Nephron progenitor cell (in vitro differentiated cells): Measurements from ENCODE around the gene PLEKHH3.
"Not testable (repeated sequence)": the region's sequence is repeated elsewhere in the genome, so short reads cannot be mapped to it uniquely, and the experiment has no call there.

Source experiments
- DNase-seq: peaks from one replicate; pipeline ENCODE4 v3.0.0; 2021
- H3K27ac Mint-ChIP-seq: 2 replicates; pipeline ENCODE4 v1.8.0; 2021; ENCODE audit warnings: mild to moderate bottlenecking, moderate library complexity, mixed read lengths
- H3K27me3 Mint-ChIP-seq: 2 replicates; pipeline ENCODE4 v1.8.0; 2021; ENCODE audit warnings: mild to moderate bottlenecking, low read depth, mixed read lengths; ENCODE audit not compliant: poor library complexity
- H3K36me3 Mint-ChIP-seq: 2 replicates; pipeline ENCODE4 v1.8.0; 2021; ENCODE audit warnings: low read depth, mixed read lengths
- H3K4me1 Mint-ChIP-seq: 2 replicates; pipeline ENCODE4 v1.8.0; 2021; ENCODE audit warnings: mixed read lengths
- H3K4me3 Mint-ChIP-seq: 2 replicates; pipeline ENCODE4 v1.8.0; 2021; ENCODE audit warnings: mild to moderate bottlenecking, moderate library complexity, mixed read lengths
- H3K9me3 Mint-ChIP-seq: 2 replicates; pipeline ENCODE4 v1.8.0; 2021; ENCODE audit warnings: mild to moderate bottlenecking, moderate library complexity, mixed read lengths
- CTCF ChIP-seq: fragments of 200-600 bp; sonication (generic); IDR thresholded peaks from 2 replicates; pipeline ENCODE4 v1.5.0; 2021; ENCODE audit warnings: antibody characterized with exemption

Gene PLEKHH3

GRCh38 chr17:42670789-42671657 is 5.8 kb downstream of the PLEKHH3 start:
- H3K27me3 Mint-ChIP-seq, result peaks cover 41% of the 10 kb centered on the region
- DNase-seq, result no peak
- peaks cover 57% of the 10 kb centered on the region for H3K4me1 Mint-ChIP-seq
- H3K9me3 Mint-ChIP-seq, result no peaks in the 10 kb centered on the region
- peaks cover 41% of the 10 kb centered on the region for H3K36me3 Mint-ChIP-seq
- peak overlapping the region; percentile 34 for H3K4me3 Mint-ChIP-seq
- TF ChIP-seq CTCF, result no peak
- H3K27ac Mint-ChIP-seq, result no peak overlapping the region

- no peak for TF ChIP-seq CTCF
- no peak overlapping the region for H3K27ac Mint-ChIP-seq
- no peaks in the 10 kb centered on the region for H3K9me3 Mint-ChIP-seq
- H3K27me3 Mint-ChIP-seq, result peaks cover 41% of the 10 kb centered on the region
- H3K4me1 Mint-ChIP-seq, result peaks cover 57% of the 10 kb centered on the region
- DNase-seq, result peak; percentile 74
- H3K36me3 Mint-ChIP-seq, result peaks cover 49% of the 10 kb centered on the region
- peak overlapping the region; percentile 69 for H3K4me3 Mint-ChIP-seq
Observed at GRCh38 chr17:42669977-42670788, 6.6 kb downstream of the PLEKHH3 start.

- peaks cover 50% of the 10 kb centered on the region for H3K36me3 Mint-ChIP-seq
- H3K27me3 Mint-ChIP-seq, result peaks cover 36% of the 10 kb centered on the region
- H3K9me3 Mint-ChIP-seq, result no peaks in the 10 kb centered on the region
- no peak overlapping the region for H3K27ac Mint-ChIP-seq
- no peak overlapping the region for H3K4me3 Mint-ChIP-seq
- no peak for DNase-seq
- no peak for TF ChIP-seq CTCF
- peaks cover 52% of the 10 kb centered on the region for H3K4me1 Mint-ChIP-seq
Observed at GRCh38 chr17:42669705-42669976, 7.2 kb downstream of the PLEKHH3 start.

- Mint-ChIP-seq H3K4me1 (peaks cover 45% of the 10 kb centered on the region), H3K27me3 (peaks cover 20% of the 10 kb centered on the region), H3K4me3 (no peak overlapping the region), H3K27ac (no peak overlapping the region), H3K9me3 (no peaks in the 10 kb centered on the region), H3K36me3 (peaks cover 61% of the 10 kb centered on the region)
- no peak for TF ChIP-seq CTCF
- DNase-seq, result no peak
Observed at GRCh38 chr17:42667088-42667951, 9.5 kb downstream of the PLEKHH3 start.

GRCh38 chr17:42666126-42666525 is 10.7 kb downstream of the PLEKHH3 start:
- H3K36me3 Mint-ChIP-seq, result peaks cover 60% of the 10 kb centered on the region

GRCh38 chr17:42665581-42666001 is 11.2 kb downstream of the PLEKHH3 start:
- no peak for DNase-seq
- Mint-ChIP-seq H3K27me3 (peaks cover 8% of the 10 kb centered on the region), H3K36me3 (peaks cover 56% of the 10 kb centered on the region)

More at GRCh38 chr17:42666126-42666525, 10.7 kb downstream of the PLEKHH3 start:
- not testable (repeated sequence) for DNase-seq, H3K4me3 Mint-ChIP-seq, H3K9me3 Mint-ChIP-seq, H3K27ac Mint-ChIP-seq
- Mint-ChIP-seq H3K4me1 (peaks cover 38% of the 10 kb centered on the region), H3K27me3 (peaks cover 12% of the 10 kb centered on the region)

More at GRCh38 chr17:42665581-42666001, 11.2 kb downstream of the PLEKHH3 start:
- Mint-ChIP-seq H3K4me1 (peaks cover 38% of the 10 kb centered on the region), H3K9me3 (no peaks in the 10 kb centered on the region), H3K27ac (no peak overlapping the region), H3K4me3 (no peak overlapping the region)
- no peak for TF ChIP-seq CTCF
